Kasumi-1 (cell line): ENCODE results near the gene FGF6.
"Not testable (repeated sequence)": the region's sequence is repeated elsewhere in the genome, so short reads cannot be mapped to it uniquely, and the experiment has no call there.

Experiments used
- DNase-seq, 2 experiments: peaks; one replicate each; lab custom pipeline; 2025; lab: John Stamatoyannopoulos, UW

Gene FGF6

DNA sequence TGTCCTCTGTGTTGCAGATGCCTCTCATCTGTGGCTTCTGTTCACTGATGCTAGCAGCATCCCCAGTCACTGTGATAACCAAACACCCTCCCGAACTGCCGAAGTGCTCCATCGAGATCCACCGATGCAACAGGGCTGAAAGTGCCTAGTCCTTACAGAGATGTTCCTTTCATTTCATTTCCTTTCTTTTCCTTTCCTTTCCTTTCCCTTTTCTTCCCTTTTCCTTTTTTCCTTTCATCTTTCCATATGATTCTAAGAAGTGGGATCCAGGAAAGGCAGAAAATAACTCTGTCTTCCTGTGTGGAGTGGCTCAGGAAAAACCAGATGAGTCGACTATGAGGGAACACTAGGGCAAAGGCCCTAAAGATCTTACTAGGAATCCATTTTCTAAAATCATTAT is 26.7 kb downstream of the FGF6 start:
- DNase-seq = no peak

DNA sequence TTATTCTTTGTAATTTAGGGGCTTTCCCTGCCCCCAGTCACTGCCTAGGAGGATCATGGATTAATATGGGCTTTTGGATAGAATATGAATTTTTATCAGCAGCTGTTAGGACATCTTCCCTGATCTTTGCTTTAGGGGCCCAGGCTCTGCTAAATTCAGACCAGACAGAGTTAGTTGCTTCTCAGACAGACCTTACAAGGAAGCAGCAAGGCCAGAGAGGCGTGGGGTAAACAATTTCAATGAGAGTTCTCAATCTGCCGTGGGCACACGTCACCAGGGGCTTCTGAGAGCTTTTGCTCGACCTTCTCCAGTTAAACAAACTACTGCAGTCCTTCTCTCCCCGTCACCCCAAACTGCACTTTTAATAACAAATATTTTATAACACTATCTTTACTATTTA is 27.7 kb downstream of the FGF6 start:
- no peak for DNase-seq

GRCh38 chr12:4417455-4417854 is 28.2 kb downstream of the FGF6 start:
- DNase-seq = no peak

DNA sequence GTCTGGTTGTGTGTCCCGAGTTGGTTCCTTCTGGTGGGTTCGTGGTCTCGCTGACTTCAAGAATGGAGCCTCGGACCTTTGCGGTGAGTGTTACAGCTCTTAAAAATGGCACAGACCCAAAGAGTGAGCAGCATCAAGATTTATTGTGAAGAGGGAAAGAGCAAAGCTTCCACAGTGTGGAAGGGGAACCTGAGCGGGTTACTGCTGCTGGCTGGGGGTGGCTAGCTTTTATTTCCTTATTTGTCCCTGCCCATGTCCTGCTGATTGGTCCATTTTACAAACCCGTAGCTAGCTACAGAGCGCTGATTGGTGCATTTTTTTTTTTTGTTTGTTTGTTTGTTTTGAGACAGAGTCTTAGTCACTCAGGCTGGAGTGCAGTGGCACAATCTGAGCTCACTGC is 29.3 kb downstream of the FGF6 start:
- DNase-seq = no peak

GRCh38 chr12:4412465-4412864 is 33.1 kb downstream of the FGF6 start:
- DNase-seq = no peak

DNA sequence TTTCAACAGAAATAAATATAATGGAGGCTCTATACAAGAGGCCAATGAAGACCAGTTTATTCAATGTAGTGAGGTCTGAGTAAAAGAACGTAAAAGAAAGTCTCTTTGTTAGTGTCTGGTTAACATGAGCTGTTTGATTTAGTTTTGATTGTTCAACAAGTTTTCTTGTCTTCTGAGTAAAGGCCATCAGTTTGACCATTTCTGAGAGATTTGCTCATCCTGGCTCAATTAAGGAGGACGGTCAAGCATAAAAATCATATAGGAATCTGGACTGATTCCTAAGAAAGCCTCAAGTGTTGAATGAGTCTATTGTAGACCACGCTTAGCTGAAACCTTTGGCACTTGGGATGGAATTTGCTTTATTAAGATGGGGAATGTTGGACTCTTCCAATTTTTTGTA is 33.6 kb downstream of the FGF6 start:
- DNase-seq = no peak

DNA sequence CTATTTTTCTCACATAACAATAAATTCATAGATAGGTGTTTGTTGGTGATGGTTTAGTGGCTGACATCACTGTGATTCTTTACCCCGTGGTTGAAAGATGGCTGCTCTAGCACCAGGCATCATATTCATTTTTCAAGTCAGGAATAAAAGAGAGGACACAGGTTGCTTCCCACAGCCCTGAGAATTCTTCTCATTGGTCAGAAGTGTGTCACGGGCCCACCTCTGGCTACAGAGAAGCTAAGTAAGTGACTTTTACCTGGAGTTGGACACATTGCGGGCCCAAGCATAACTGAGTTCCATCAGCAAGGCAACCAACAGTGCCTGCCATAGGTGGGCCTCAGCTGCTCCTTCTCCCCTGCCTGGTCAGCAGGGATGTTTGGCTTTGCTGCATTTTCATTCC is 38.5 kb downstream of the FGF6 start:
- no peak for DNase-seq

- DNase-seq = not testable (repeated sequence)
These were observed 40.6 kb downstream of the FGF6 start for GRCh38 chr12:4404877-4405637.

- no peak for DNase-seq
These were observed 42.6 kb downstream of the FGF6 start for GRCh38 chr12:4402996-4403395.

GRCh38 chr12:4401117-4401516 is 44.5 kb downstream of the FGF6 start:
- no peak for DNase-seq

DNA sequence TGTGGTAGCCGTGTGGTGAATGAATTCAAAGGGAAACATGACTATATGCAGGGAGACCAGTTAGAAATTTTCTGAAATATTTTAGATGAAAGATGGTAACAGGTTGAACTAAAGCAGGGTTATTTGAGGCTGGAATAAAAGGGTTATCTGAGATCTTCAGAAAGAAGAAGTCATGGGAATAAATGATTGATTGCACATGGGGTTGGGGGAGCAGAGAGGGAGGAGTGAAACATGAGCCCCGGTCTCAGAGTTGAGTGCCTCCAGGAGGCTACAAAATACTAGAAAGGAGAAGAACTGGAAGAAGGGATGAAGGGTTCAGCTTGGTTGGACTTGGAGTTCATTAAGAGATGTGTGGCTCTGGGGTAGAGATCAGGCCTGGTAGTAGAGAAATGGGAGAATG is 49.8 kb downstream of the FGF6 start:
- DNase-seq = no peak

DNA sequence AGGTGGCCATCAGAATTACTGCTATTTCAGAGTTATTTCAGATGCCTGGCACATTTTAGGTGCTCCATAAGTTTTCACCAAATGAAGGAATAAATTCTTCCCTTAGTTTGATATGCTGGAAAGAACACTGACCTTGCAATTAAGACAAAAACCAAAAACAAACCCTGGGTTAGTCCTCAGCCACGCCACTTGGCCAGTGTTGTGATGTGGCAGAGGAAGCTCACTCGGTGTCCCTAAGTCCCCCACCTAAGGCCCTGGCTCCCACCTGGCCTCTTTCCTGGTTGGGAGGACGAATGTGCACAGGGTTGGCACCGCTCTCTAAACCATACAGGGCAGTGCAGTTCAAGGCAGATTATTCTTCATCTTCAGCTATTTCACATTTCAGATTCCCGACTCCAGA is 52.4 kb downstream of the FGF6 start:
- no peak for DNase-seq

DNA sequence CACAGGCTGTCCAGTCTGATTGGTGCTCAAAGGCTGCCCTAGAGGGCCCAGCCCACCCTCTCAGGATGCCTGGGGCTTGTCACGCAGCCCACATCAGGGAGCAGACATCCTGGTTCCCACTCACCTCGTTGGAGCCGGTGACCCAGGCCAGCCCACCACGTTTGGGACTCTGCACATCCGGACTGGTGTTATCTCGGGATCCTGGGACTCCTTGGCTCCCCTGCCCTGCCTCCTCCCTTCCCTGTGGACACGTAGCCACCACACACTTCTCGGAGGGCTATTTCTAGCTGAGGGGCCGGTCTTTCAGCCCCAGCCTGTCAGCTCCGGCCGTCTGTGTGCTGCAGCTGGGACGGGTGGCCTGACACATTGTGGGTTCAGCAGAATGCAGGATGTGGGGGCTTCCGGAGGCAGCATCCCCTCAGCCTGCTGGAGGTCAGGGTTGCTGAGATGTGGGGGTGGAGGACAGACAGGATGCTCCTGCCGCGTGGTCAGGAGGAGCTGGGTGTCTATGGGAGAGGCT is 53.3 kb downstream of the FGF6 start:
- no peak for DNase-seq

DNA sequence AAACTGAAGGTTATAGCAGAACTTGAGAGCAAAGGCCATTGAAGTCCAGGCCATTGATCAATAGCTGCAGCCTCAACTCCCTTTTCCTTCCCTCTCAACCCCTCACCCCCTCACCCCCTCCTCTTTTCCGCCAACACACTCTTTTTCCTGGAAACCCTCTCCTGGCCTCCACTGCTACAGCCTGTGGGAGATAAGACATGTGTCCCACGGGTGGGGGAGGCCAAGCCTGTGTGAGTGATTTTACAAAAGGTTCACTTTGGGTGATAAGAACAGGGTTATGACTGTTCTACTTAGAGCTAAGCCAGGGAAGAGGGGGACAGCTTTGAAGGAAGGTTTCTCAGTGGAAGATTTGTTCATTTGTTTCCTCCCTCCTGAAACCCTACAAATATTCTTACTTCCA is 57.0 kb downstream of the FGF6 start:
- DNase-seq = no peak

GRCh38 chr12:4388032-4388431 is 57.6 kb downstream of the FGF6 start:
- DNase-seq = no peak

DNA sequence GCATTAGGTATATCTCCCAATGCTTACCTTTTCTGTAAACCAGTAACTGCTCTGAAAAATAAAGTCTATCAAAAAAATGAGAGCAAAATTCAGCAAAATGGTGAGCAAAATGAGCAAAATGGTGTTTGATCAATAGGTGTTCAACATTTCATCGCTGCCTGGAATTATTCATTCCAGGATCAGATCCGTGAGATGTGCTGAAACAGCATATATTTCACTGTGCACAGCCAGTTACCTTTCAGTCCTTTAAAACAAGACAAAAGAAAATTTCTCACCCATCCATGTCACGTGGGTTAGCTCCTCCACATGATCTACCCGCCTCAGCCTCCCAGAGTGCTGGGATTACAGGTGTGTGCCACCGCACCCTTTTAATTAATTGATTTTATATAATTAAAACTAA is 58.0 kb downstream of the FGF6 start:
- no peak for DNase-seq

DNA sequence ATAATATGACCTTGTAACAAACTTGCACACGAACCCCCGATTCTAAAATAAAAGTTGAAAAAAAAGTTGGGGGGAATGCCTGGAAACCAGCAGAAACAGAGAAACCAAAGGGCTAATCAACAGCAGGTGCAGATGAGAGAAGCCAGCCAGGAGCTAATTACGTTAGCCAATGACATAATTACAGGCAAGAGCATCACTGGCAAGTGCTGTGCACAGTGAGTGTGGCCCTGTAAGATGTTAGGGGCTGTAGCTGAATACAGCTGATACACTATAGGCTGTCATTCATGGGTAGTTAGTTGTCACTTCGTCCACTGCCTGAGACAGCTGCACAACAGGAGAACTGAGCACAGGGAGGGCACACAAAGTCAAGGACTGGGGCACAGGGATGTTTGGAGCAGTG is 58.8 kb downstream of the FGF6 start:
- no peak for DNase-seq
